GM12878 (cell line): ENCODE data around the gene KIAA0825. TPM values are rescaled to one million over a fixed set of nuclear protein-coding genes. Genes with fewer than 3 reads are reported as not detected.

Source experiments
- ATAC-seq: fragments of 200-7000 bp; cut with Tn5 transposase; 3 replicates; pipeline ENCODE4 v1.9.1; 2020; ENCODE audit warnings: mild to moderate bottlenecking, moderate library complexity
- BruUV-seq: library from RNA; stranded (reverse); fragments of 400-500 nt; replicated peaks from 2 replicates; lab custom pipeline; 2021; lab: Mats Ljungman, UMichigan
- CTCF ChIA-PET: fragments of 300-600 bp; sonication (Branson Sonifier 250); formaldehyde crosslinking; extraction: SDS; loops from one replicate; lab custom pipeline; 2021; ENCODE audit warnings: inconsistent platforms; lab: Yijun Ruan, JAX
- POLR2A ChIA-PET: fragments of 350-600 bp; formaldehyde crosslinking; extraction: SDS; loops from one replicate; lab custom pipeline; 2021; ENCODE audit warnings: inconsistent platforms; lab: Charles Lee
- RAD21 ChIA-PET: fragments of 300-600 bp; sonication (Branson Sonifier 250); formaldehyde crosslinking; loops from one replicate; lab custom pipeline; 2023; ENCODE audit warnings: antibody characterized with exemption; ENCODE audit not compliant: unreplicated experiment; lab: Charles Lee
- SMC1A ChIA-PET: fragments of 300-600 bp; sonication (Branson Sonifier 250); formaldehyde crosslinking; loops from one replicate; lab custom pipeline; 2023; ENCODE audit not compliant: unreplicated experiment, uncharacterized antibody; lab: Charles Lee
- DNase-seq: peaks from one replicate; pipeline ENCODE4 v3.0.0-alpha.2; 2011; ENCODE audit warnings: low read depth, low spot score
- FAIRE-seq: peaks from 3 replicates; lab custom pipeline; 2011; peaks lifted over from hg19 to GRCh38; lab: Jason Lieb, UNC
- H2AFZ ChIP-seq: 2 replicates; pipeline ENCODE4 v1.6.0; 2011; ENCODE audit warnings: low read depth, low read length, control low read depth; ENCODE audit not compliant: control insufficient read depth
- H3K27ac ChIP-seq: 2 replicates; pipeline ENCODE4 v1.5.1; 2011; ENCODE audit warnings: control low read depth; ENCODE audit not compliant: control insufficient read depth, insufficient read depth
- H3K27me3 ChIP-seq, 2 experiments: replicated peaks in 1 of 2; 2 replicates each; pipeline versions ENCODE4 v1.6.0 to v1.6.1; 2011; ENCODE audit warnings: low read length in 1 of 2; ENCODE audit not compliant: control insufficient read depth in 2 of 2, insufficient read depth in 2 of 2
- H3K36me3 ChIP-seq, 2 experiments: 2 replicates each; pipeline ENCODE4 v1.5.1; 2011; ENCODE audit warnings: low read length in 1 of 2; ENCODE audit not compliant: control insufficient read depth in 2 of 2, insufficient read depth in 2 of 2
- H3K4me1 ChIP-seq: 2 replicates; pipeline ENCODE4 v1.6.1; 2011; ENCODE audit warnings: mild to moderate bottlenecking, low read length, moderate library complexity, mixed read lengths; ENCODE audit not compliant: control insufficient read depth, insufficient read depth
- H3K4me2 ChIP-seq: 2 replicates; pipeline ENCODE4 v1.6.0; 2011; ENCODE audit warnings: control low read depth; ENCODE audit not compliant: control insufficient read depth, insufficient read depth
- H3K4me3 ChIP-seq: fragments of 200-600 bp; sonication (generic); 2 replicates; pipeline ENCODE4 v1.5.1; 2016
- H3K79me2 ChIP-seq: 2 replicates; pipeline ENCODE4 v1.6.0; 2011; ENCODE audit warnings: low read length; ENCODE audit not compliant: control insufficient read depth, insufficient read depth
- H3K9ac ChIP-seq: 2 replicates; pipeline ENCODE4 v1.8.0; 2011; ENCODE audit warnings: low read length, control low read depth, mixed read lengths; ENCODE audit not compliant: control insufficient read depth, insufficient read depth
- H3K9me3 ChIP-seq: replicated peaks from 3 replicates; pipeline ENCODE4 v1.5.1; 2011; ENCODE audit warnings: mild to moderate bottlenecking, low read length; ENCODE audit not compliant: control insufficient read depth, insufficient read depth
- H4K20me1 ChIP-seq: 2 replicates; pipeline ENCODE4 v1.6.0; 2011; ENCODE audit not compliant: control insufficient read depth, insufficient read depth
- BCL11A ChIP-seq: IDR thresholded peaks from 2 replicates; pipeline ENCODE4 v1.6.1; 2011; ENCODE audit warnings: low read depth, low read length
- EED ChIP-seq: sonication (generic); IDR thresholded peaks from 2 replicates; pipeline ENCODE4 v1.6.1; 2016; ENCODE audit warnings: antibody characterized with exemption, low read depth
- FOXM1 ChIP-seq: IDR thresholded peaks from 2 replicates; pipeline ENCODE4 v1.6.1; 2012; ENCODE audit warnings: low read depth, mild to moderate bottlenecking, inconsistent platforms, low read length, moderate library complexity
- GABPA ChIP-seq: IDR thresholded peaks from 2 replicates; pipeline ENCODE4 v1.6.1; 2014; ENCODE audit warnings: antibody characterized with exemption, low read depth, mild to moderate bottlenecking, inconsistent platforms
- GATAD2B ChIP-seq: fragments of 450-650 bp; conservative IDR thresholded peaks from 2 replicates; pipeline ENCODE4 v1.6.1; 2017; ENCODE audit warnings: low read depth, mild to moderate bottlenecking, moderate library complexity
- MTA2 ChIP-seq: fragments of 450-650 bp; IDR thresholded peaks from 2 replicates; pipeline ENCODE4 v1.6.1; 2016; ENCODE audit warnings: low read depth, mild to moderate bottlenecking, moderate library complexity
- RB1 ChIP-seq: fragments of 450-650 bp; formaldehyde crosslinking; IDR thresholded peaks from 2 replicates; pipeline ENCODE4 v1.6.1; 2017; ENCODE audit warnings: mild to moderate bottlenecking, borderline replicate concordance
- SIN3A ChIP-seq: IDR thresholded peaks from 2 replicates; pipeline ENCODE4 v1.6.1; 2012; ENCODE audit warnings: low read depth, low read length, improper control_type of control experiment
- SIX5 ChIP-seq: IDR thresholded peaks from 2 replicates; pipeline ENCODE4 v1.6.1; 2011; ENCODE audit warnings: mild to moderate bottlenecking, low read depth, low read length, moderate library complexity; ENCODE audit not compliant: severe bottlenecking
- SMARCA5 ChIP-seq: fragments of 450-650 bp; IDR thresholded peaks from 2 replicates; pipeline ENCODE4 v1.6.1; 2017; ENCODE audit warnings: mild to moderate bottlenecking
- YBX1 ChIP-seq: fragments of 450-650 bp; IDR thresholded peaks from 2 replicates; pipeline ENCODE4 v1.6.1; 2016; ENCODE audit warnings: antibody characterized with exemption
- ZSCAN29 ChIP-seq: fragments of 450-650 bp; IDR thresholded peaks from 2 replicates; pipeline ENCODE4 v1.6.1; 2017; ENCODE audit warnings: mild to moderate bottlenecking, moderate library complexity
- WGBS: methylation state at CpG from one replicate; pipeline ENCODE4 v1.1.6; 2016; ENCODE audit warnings: low lambda C conversion rate; ENCODE audit not compliant: insufficient replicate concordance, insufficient coverage; ENCODE audit errors: missing lambda C conversion rate; 5-methylcytosine and 5-hydroxymethylcytosine counted together
- in situ Hi-C: fragments of 300-500 bp; cut with MboI; formaldehyde crosslinking; loops from 9 replicates; pipeline ENCODE4 v1.14.3; 2018; ENCODE audit warnings: mixed read lengths
- intact Hi-C: fragments of 100-400 bp; cut with micrococcal nuclease; formaldehyde crosslinking; loops from one replicate; pipeline ENCODE4 v1.14.2; 2022; ENCODE audit not compliant: unreplicated experiment
- polyA plus RNA-seq, 11 experiments: library from polyadenylated mRNA; depleted of rRNA in 4 of 11; unstranded in 6 of 11; stranded (reverse) in 5 of 11; fragments of >200 nt; fragmentation: Nextera tagmentation in 4 of 11; fragmentation: Illumina TruSeq in 1 of 11; extraction: Ambion mirVana in 4 of 11; extraction: Trizol in 1 of 11; gene quantifications; 1 replicate in 1 of 11; 2 replicates in 10 of 11; pipeline versions ENCODE4 v1.2.1 to v1.2.3, GENCODE V29; 2011 to 2016; ENCODE audit warnings: inconsistent platforms in 2 of 11, missing spikeins in 2 of 11, low read depth in 1 of 11
- total RNA-seq, 4 experiments: library from RNA; depleted of rRNA in 3 of 4; stranded (reverse); fragments of >200 nt in 3 of 4; fragmentation: Illumina TruSeq in 1 of 4; extraction: Trizol in 1 of 4; gene quantifications; 2 replicates each; pipeline versions ENCODE4 v1.2.1 to v1.2.3, GENCODE V29; 2013 to 2021
- TF ChIP-seq, protein P1 (sequence below): IDR thresholded peaks from 2 replicates; pipeline ENCODE4 v1.6.1; 2012; ENCODE audit warnings: low read depth, low read length, improper control_type of control experiment
- TF ChIP-seq, protein P2 (sequence below): fragments of 150-350 bp; IDR thresholded peaks from 2 replicates; pipeline ENCODE4 v1.6.1; 2014; ENCODE audit warnings: mild to moderate bottlenecking, low read depth, low read length
- TF ChIP-seq, protein P3 (sequence below): fragments of 450-650 bp; IDR thresholded peaks from 2 replicates; pipeline ENCODE4 v1.6.1; 2017; ENCODE audit warnings: antibody characterized with exemption, mild to moderate bottlenecking, moderate library complexity
- TF ChIP-seq, protein P4 (sequence below): IDR thresholded peaks from 2 replicates; pipeline ENCODE4 v1.6.1; 2011; ENCODE audit warnings: borderline replicate concordance, low read depth, mild to moderate bottlenecking, moderate library complexity, low read length; ENCODE audit not compliant: insufficient read depth, poor library complexity, severe bottlenecking
- TF ChIP-seq, protein P5 (sequence below): fragments of 450-650 bp; formaldehyde crosslinking; IDR thresholded peaks from 2 replicates; pipeline ENCODE4 v1.4.0; 2022; ENCODE audit warnings: mild to moderate bottlenecking, moderate library complexity

Gene KIAA0825
- total and polyA plus RNA-seq, 10 of the 15 experiments (the other 5 are each of a cell fraction or from before 2014, with no cell fraction given), result 0.55 to 1.9 (median 1.5) TPM

DNA sequence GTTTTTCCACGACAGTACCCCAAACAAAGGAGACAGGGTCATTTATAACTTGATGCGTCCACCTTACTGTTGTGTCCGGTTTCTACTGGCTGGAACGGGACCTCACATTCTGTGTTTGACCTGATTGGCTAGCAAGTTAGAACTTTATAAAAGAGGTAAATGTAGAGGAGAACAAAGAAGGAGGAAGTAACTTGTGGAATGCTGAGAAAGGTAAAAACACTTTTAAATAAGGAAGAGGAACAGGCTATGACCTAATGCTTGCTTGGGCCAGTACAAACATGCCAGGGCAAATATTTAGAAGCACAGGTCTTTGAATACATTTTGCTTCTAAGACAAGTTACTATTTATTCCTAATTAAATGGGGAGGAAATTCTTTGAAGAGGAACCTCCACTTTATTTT is 251.6 kb downstream of the KIAA0825 start:
- ChIA-PET CTCF (interaction anchor here (0.6 kb wide), 1 partner anchor 18 kb away, joined by 4 read pairs; no protein-coding TSS in a partner anchor), SMC1A (no interaction called here), RAD21 (no interaction called here), POLR2A (no interaction called here)
- ATAC-seq (no peak), DNase-seq (no peak), FAIRE-seq (no peak)
- no peak overlapping the region for H3K4me2 ChIP-seq
- H3K4me1 ChIP-seq, result no peaks in the 10 kb centered on the region
- no peaks in the 10 kb centered on the region for H4K20me1 ChIP-seq
- no peak overlapping the region for H2AFZ ChIP-seq
- H3K27ac ChIP-seq, result no peak overlapping the region
- no peak overlapping the region for H3K9ac ChIP-seq
- H3K27me3 ChIP-seq, result no peaks in the 10 kb centered on the region
- TF ChIP-seq MTA2 (no peak), SIX5 (no peak), RB1 (no peak), GABPA (no peak), YBX1 (no peak), SMARCA5 (no peak), ZSCAN29 (no peak), FOXM1 (no peak), BCL11A (no peak), GATAD2B (no peak), SIN3A (no peak), EED (no peak)
- TF ChIP-seq, protein P1, sequence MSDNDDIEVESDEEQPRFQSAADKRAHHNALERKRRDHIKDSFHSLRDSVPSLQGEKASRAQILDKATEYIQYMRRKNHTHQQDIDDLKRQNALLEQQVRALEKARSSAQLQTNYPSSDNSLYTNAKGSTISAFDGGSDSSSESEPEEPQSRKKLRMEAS, result no peak
- TF ChIP-seq, protein P2, sequence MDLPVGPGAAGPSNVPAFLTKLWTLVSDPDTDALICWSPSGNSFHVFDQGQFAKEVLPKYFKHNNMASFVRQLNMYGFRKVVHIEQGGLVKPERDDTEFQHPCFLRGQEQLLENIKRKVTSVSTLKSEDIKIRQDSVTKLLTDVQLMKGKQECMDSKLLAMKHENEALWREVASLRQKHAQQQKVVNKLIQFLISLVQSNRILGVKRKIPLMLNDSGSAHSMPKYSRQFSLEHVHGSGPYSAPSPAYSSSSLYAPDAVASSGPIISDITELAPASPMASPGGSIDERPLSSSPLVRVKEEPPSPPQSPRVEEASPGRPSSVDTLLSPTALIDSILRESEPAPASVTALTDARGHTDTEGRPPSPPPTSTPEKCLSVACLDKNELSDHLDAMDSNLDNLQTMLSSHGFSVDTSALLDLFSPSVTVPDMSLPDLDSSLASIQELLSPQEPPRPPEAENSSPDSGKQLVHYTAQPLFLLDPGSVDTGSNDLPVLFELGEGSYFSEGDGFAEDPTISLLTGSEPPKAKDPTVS, result no peak
- TF ChIP-seq, protein P3, sequence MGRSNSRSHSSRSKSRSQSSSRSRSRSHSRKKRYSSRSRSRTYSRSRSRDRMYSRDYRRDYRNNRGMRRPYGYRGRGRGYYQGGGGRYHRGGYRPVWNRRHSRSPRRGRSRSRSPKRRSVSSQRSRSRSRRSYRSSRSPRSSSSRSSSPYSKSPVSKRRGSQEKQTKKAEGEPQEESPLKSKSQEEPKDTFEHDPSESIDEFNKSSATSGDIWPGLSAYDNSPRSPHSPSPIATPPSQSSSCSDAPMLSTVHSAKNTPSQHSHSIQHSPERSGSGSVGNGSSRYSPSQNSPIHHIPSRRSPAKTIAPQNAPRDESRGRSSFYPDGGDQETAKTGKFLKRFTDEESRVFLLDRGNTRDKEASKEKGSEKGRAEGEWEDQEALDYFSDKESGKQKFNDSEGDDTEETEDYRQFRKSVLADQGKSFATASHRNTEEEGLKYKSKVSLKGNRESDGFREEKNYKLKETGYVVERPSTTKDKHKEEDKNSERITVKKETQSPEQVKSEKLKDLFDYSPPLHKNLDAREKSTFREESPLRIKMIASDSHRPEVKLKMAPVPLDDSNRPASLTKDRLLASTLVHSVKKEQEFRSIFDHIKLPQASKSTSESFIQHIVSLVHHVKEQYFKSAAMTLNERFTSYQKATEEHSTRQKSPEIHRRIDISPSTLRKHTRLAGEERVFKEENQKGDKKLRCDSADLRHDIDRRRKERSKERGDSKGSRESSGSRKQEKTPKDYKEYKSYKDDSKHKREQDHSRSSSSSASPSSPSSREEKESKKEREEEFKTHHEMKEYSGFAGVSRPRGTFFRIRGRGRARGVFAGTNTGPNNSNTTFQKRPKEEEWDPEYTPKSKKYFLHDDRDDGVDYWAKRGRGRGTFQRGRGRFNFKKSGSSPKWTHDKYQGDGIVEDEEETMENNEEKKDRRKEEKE, result no peak
- TF ChIP-seq, protein P4, sequence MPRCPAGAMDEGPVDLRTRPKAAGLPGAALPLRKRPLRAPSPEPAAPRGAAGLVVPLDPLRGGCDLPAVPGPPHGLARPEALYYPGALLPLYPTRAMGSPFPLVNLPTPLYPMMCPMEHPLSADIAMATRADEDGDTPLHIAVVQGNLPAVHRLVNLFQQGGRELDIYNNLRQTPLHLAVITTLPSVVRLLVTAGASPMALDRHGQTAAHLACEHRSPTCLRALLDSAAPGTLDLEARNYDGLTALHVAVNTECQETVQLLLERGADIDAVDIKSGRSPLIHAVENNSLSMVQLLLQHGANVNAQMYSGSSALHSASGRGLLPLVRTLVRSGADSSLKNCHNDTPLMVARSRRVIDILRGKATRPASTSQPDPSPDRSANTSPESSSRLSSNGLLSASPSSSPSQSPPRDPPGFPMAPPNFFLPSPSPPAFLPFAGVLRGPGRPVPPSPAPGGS, result no peak
- TF ChIP-seq, protein P5, sequence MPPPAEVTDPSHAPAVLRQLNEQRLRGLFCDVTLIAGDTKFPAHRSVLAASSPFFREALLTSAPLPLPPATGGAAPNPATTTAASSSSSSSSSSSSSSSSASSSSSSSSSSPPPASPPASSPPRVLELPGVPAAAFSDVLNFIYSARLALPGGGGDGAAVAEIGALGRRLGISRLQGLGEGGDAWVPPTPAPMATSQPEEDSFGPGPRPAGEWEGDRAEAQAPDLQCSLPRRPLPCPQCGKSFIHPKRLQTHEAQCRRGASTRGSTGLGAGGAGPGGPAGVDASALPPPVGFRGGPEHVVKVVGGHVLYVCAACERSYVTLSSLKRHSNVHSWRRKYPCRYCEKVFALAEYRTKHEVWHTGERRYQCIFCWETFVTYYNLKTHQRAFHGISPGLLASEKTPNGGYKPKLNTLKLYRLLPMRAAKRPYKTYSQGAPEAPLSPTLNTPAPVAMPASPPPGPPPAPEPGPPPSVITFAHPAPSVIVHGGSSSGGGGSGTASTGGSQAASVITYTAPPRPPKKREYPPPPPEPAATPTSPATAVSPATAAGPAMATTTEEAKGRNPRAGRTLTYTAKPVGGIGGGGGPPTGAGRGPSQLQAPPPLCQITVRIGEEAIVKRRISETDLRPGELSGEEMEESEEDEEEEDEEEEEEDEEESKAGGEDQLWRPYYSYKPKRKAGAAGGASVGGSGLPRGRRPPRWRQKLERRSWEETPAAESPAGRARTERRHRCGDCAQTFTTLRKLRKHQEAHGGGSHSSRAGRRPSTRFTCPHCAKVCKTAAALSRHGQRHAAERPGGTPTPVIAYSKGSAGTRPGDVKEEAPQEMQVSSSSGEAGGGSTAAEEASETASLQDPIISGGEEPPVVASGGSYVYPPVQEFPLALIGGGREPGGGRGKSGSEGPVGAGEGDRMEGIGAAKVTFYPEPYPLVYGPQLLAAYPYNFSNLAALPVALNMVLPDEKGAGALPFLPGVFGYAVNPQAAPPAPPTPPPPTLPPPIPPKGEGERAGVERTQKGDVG (CRISPR knock-in tag), result no peak
- 34% methylated on average over 4 of the region's 4 CpGs for WGBS
- BruUV-seq, result no TSS peak
- H3K9me3 ChIP-seq, result no peaks in the 10 kb centered on the region
- in situ Hi-C loops, result no loop called here
- no peaks in the 10 kb centered on the region for H3K36me3 ChIP-seq
- no peaks in the 10 kb centered on the region for H3K79me2 ChIP-seq
- no peak overlapping the region for H3K4me3 ChIP-seq
- intact Hi-C loops, result no loop called here
